Measurements from ENCODE around the gene INPP4B.

The INPP4B gene

DNA sequence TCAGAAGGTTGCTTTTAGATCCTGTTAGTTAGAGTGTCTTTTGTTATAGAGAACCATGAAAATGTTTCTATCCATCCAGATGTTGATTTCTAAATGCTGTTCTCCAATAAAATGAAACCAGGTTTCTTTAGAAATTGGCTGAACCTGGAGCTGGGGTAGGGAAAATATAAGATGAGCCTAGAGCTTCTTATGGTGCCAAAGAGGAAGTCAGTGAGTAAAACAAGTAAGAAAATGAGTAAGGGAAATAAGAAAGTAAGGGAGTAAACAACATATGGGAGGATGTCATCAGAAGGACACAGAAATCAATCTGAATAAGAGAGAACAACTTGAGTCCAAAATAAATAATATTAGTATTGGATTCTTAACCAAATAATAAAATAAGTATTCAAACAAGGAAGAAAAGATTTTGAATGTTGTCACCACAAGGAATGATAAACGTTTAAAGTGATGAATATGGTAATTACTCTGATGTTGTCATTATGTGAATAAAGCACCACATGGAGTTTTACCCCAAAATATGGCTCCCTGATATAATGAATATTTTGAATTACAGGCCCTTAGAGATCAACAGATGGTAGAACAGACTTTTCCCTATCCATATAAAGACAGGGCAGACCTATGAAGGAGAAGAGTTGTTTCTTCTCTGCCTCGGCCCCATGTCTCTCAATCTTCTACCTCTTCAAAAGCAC is 703.6 kb downstream of the INPP4B start:
- Mint-ChIP-seq H3K4me3 (no peak overlapping the region), H3K9me3 (no peaks in the 10 kb centered on the region)
- peak; percentile 62 for ATAC-seq

DNA sequence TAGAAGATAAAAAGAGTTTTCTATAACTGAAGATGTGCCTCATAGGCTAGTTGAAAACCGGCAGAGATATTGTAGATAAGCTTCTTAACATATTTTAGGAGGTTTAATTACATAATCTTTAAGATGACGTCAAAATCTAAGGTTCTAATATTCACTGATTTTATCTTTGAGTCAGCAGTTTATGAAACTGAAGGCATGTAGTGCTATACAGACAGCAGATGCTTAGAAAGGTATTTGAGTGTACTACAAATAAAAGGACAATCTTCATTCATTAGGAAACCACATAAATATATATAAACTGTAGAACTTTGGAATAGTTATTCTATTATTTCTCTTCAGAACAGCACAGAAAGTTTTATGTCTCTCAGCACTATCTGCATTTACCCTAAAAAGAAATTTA is 704.9 kb downstream of the INPP4B start:
- H3K4me1 Mint-ChIP-seq: peaks cover 12% of the 10 kb centered on the region
- H3K36me3 Mint-ChIP-seq: peaks cover 63% of the 10 kb centered on the region
- no peak for ATAC-seq
- no peaks in the 10 kb centered on the region for H3K9me3 Mint-ChIP-seq
- peak overlapping the region; percentile 21 for H3K27ac Mint-ChIP-seq
- no peak for DNase-seq (ENCODE audit: low spot score in 2 of 2)
- no peak overlapping the region for H3K4me3 Mint-ChIP-seq

More for the DNA sequence above, 703.6 kb downstream of the INPP4B start:
- DNase-seq (ENCODE audit: low spot score in 2 of 2): no peak
- H3K4me1 Mint-ChIP-seq: peaks cover 12% of the 10 kb centered on the region
- peak overlapping the region; percentile 78 for H3K27ac Mint-ChIP-seq
- peaks cover 66% of the 10 kb centered on the region for H3K36me3 Mint-ChIP-seq

DNA sequence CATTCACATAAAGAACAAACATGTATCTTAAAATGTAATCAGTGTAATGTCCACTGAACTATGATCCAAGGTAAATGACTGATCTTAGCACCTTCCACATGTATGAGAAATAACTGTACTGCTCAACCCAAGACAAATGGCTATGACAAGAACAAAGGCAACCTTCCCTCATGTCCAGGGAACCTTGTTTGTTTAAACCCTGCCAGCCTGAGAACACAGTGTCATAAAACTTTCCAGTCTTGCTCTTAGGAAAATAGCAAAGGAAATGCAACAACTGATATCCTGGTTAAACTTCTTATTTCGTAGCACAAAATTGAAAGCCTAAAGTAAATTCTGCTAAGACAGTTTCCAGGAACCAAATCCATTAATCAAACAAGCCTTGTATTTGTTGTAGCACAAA is 715.4 kb downstream of the INPP4B start:
- ATAC-seq (peak; percentile 11), DNase-seq (ENCODE audit: low spot score in 2 of 2) (no peak)
- H3K9me3 Mint-ChIP-seq: no peaks in the 10 kb centered on the region
- peak overlapping the region; percentile 71 for H3K27ac Mint-ChIP-seq
- H3K4me3 Mint-ChIP-seq: no peak overlapping the region
- peaks cover 10% of the 10 kb centered on the region for H3K4me1 Mint-ChIP-seq
- H3K36me3 Mint-ChIP-seq: peaks cover 13% of the 10 kb centered on the region

DNA sequence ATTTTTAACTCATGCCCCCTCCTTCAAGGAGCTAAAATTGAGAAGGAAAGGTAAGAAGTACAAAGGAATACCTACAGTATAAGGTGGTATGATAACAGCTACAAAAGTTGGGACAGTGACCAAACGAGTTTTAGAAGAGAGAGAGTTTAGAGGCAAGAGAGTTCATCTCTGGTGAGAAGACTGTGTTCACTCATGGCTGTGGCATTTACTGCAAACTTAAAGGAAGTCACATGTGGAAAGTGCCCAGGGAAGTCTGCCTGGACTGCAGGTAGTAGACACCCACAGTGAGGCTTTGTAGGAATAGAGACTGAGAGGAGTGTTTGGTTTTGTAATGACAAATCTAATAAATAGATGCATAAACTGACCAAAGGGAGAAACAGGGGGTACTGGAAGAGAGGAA is 716.2 kb downstream of the INPP4B start:
- ATAC-seq: no peak
- H3K4me3 Mint-ChIP-seq: no peak overlapping the region

DNA sequence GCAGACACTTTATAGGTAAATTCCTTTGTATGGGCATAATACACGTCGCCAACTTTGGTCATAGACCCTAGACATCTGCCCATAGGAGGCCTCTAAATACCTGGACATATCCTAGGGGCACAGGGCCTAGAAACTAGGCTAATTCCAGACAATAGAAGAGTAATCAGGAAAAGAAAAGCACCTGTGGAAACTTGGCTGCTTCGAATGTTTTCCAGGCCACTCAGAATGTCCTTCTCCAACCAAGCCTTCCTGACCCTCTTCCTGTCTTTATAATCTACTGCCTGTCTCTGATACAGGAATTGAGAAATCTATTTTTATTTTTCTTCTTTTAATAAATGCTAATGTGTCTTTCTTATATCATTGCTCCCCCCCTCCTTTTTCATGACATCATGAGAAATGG is 716.6 kb downstream of the INPP4B start:
- ATAC-seq (no peak), DNase-seq (ENCODE audit: low spot score in 2 of 2) (no peak)
- Mint-ChIP-seq H3K4me3 (no peak overlapping the region), H3K27ac (peak overlapping the region; percentile 71), H3K36me3 (peaks cover 4% of the 10 kb centered on the region), H3K4me1 (peaks cover 10% of the 10 kb centered on the region), H3K9me3 (no peaks in the 10 kb centered on the region)

More for the DNA sequence above, 716.2 kb downstream of the INPP4B start:
- H3K36me3 Mint-ChIP-seq: peaks cover 6% of the 10 kb centered on the region
- H3K27ac Mint-ChIP-seq: peak overlapping the region; percentile 71
- no peak for DNase-seq (ENCODE audit: low spot score in 2 of 2)
- peaks cover 10% of the 10 kb centered on the region for H3K4me1 Mint-ChIP-seq
- H3K9me3 Mint-ChIP-seq: no peaks in the 10 kb centered on the region

DNA sequence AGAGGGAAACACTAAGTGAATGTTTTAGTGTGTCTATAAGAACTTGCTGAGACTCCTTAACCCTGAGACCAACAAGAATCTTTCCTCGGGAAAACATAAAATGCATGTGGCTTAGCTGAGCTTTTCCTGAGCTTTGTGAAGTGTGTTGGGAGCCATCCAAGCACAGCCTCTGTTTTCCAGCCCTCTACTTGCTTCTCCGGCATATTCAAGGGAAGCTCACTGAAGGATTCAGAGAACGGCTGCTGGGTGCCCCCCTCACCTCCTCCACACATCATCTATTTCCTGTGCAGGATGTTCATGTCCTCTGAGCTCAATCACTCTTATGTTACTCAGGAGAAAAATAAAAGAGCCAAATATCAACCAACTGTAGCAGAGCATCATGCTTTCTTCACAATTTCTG is 717.6 kb downstream of the INPP4B start:
- H3K4me3 Mint-ChIP-seq: no peak overlapping the region
- no peak overlapping the region for H3K27ac Mint-ChIP-seq
- peaks cover 10% of the 10 kb centered on the region for H3K4me1 Mint-ChIP-seq
- DNase-seq (ENCODE audit: low spot score in 2 of 2) (no peak), ATAC-seq (no peak)
- no peaks in the 10 kb centered on the region for H3K9me3 Mint-ChIP-seq
- H3K36me3 Mint-ChIP-seq: peaks cover 13% of the 10 kb centered on the region

DNA sequence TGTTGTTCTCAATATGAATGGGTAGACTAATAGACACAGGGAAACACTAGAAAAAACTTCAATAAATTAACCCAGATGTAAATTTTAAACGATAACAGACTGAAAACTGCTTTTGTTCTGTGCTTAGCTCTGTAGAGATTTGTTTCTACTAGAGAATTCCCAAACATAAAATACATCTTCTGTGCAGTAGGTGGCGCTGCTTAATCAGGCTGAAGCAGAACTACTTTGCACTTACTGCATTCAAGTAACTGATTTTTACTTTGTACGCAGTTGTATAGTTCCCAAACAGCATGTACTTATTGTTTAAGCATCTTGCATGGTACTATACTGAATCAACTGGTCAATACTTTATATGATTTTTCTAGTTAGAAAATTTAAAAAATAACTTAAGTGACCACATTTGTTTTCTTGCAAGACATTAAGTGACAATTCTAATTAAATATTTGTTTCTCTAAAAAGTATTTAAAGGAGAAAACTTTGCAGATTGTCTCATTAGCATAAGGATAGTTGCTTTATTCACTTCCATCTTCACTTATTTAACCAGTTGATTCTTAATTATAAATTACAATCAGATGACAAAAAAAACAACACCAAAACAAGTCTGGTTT is 719.1 kb downstream of the INPP4B start:
- H3K36me3 Mint-ChIP-seq: peaks cover 29% of the 10 kb centered on the region
- no peak overlapping the region for H3K27ac Mint-ChIP-seq
- no peaks in the 10 kb centered on the region for H3K9me3 Mint-ChIP-seq
- no peak overlapping the region for H3K4me3 Mint-ChIP-seq
- ATAC-seq (peak; percentile 51), DNase-seq (ENCODE audit: low spot score in 2 of 2) (peak; percentile 22 to 67)
- H3K4me1 Mint-ChIP-seq: peaks cover 10% of the 10 kb centered on the region

DNA sequence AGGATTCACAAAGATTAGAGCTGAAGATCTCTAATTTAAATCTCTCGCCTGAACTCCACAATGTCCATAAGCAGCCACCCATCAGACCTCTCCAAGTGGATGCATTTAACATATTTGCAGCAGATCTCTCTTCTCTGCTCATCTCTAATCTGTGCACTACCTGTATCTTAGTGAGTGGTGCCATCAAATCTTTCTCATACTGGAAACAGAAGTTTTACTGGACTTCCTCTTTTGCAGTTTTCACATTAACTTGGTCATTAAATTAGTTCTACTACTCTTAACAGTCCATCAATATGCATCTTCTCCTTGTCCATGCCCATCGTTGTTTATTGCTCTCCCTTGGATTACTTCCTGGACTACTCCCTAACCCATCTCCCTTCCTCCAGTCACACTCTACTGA is 721.2 kb downstream of the INPP4B start:
- Mint-ChIP-seq H3K4me3 (no peak overlapping the region), H3K36me3 (peaks cover 47% of the 10 kb centered on the region), H3K27ac (no peak overlapping the region), H3K9me3 (no peaks in the 10 kb centered on the region), H3K4me1 (peaks cover 4% of the 10 kb centered on the region)
- no peak for DNase-seq (ENCODE audit: low spot score in 2 of 2)
- ATAC-seq: no peak

DNA sequence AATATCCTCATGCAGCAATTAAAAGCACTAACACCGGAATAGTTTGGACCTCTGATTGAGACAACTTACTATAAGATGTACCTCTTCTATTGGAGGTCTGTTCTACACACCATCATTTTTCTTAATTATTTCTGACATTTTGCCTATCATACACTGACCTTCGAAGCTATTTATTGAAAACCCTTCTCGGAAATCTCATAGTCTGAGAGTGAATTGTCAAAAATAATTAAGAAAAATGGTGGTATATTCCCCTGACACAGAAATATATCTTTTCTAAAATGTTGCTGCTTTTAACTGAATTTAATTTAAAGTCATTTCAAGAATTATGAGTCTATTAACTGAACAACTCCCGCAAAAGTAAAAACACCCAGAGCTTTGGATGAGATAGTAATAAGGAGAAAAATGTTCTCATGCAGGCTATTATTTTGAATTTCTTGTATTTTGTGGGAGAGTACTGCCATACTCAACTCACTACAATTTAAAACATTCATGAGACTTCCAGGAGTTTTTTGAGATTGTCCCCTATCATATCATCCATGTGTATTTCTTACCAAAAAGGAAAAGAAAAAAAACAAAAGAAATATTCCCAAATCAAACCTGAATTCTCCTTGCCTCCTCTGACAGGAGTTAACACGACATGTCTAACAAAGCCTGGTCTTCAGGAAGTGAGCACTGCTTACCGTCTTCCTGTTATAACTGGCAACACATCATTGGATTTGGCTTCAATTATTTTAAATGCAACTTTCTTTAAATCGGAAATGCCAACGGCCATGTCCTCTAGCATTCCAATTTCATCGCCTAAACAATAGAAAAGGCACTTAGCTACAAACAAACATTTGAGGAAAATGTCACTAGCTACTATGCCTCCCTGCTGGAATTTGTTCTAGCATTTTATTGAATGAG is 724.4 kb downstream of the INPP4B start:
- H3K4me3 Mint-ChIP-seq: no peak overlapping the region
- H3K9me3 Mint-ChIP-seq: no peaks in the 10 kb centered on the region
- ATAC-seq (no peak), DNase-seq (ENCODE audit: low spot score in 2 of 2) (no peak)
- H3K27ac Mint-ChIP-seq: peak overlapping the region; percentile 29
- peaks cover 69% of the 10 kb centered on the region for H3K36me3 Mint-ChIP-seq
- peaks cover 12% of the 10 kb centered on the region for H3K4me1 Mint-ChIP-seq

DNA sequence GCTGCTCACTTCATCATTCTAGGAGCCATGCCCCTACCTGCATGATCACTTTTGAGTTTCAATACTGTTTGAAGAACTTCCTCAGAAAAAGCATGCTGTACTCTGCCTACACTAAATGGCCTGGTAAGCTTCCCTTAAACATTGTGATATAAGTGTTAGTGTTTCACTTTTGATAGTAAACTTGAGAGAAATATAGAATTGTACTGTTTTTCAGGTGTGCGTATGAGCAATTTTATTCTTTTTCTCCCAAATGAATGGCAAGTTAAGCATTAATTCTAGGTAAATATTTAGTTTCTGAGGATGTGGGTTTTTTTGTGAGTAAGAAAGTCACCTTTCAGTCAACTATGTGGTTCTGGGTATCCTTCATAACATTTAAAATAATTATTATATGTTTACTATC is 725.2 kb downstream of the INPP4B start:
- ATAC-seq (peak; percentile 57), DNase-seq (ENCODE audit: low spot score in 2 of 2) (no peak)
- Mint-ChIP-seq H3K4me1 (peaks cover 20% of the 10 kb centered on the region), H3K4me3 (no peak overlapping the region), H3K27ac (no peak overlapping the region), H3K9me3 (no peaks in the 10 kb centered on the region), H3K36me3 (peaks cover 77% of the 10 kb centered on the region)

DNA sequence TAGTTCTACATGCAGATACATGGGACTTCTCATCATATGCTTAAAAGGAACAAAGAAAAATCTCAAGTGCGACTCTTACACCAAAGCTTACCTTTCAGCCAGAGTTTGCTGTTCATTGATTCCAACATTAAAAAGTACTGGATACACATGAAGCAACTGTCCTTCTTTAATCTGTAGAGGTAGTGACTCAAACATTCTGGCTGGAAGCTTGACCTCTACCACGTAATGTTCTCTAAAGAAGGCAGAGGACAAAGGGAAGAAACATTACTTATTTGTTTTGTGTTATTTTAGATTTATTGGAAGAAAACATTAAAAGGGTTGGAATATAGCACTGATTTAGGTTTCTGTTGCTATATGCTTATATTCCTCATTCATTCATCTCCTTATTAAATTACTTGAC is 733.6 kb downstream of the INPP4B start:
- Mint-ChIP-seq H3K4me1 (peaks cover 19% of the 10 kb centered on the region), H3K27ac (no peak overlapping the region), H3K36me3 (peaks cover 93% of the 10 kb centered on the region), H3K4me3 (no peak overlapping the region), H3K9me3 (no peaks in the 10 kb centered on the region)
- ATAC-seq: no peak
- DNase-seq (ENCODE audit: low spot score in 2 of 2): no peak

DNA sequence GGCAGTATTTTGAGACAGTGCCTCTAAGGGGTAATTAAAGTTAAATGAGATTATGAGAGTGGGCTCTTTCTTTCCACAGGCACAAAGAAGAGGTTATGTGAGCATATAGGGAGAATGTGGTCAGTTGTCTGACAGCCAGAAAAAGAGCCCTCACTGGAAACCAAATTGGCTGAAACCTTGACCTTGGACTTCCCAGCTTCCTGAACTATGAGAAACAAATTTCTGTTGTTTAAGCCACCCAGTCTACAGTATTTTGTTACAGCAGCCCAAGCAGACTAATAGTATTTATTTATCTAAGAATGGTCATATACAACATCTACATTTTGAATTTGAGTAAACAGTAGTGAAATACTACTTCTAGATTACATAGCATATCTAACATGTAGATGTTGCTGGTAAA is 736.0 kb downstream of the INPP4B start:
- peaks cover 89% of the 10 kb centered on the region for H3K36me3 Mint-ChIP-seq
- DNase-seq (ENCODE audit: low spot score in 2 of 2) (no peak), ATAC-seq (no peak)
- H3K9me3 Mint-ChIP-seq: no peaks in the 10 kb centered on the region
- no peaks in the 10 kb centered on the region for H3K4me1 Mint-ChIP-seq
- no peak overlapping the region for H3K27ac Mint-ChIP-seq
- no peak overlapping the region for H3K4me3 Mint-ChIP-seq

DNA sequence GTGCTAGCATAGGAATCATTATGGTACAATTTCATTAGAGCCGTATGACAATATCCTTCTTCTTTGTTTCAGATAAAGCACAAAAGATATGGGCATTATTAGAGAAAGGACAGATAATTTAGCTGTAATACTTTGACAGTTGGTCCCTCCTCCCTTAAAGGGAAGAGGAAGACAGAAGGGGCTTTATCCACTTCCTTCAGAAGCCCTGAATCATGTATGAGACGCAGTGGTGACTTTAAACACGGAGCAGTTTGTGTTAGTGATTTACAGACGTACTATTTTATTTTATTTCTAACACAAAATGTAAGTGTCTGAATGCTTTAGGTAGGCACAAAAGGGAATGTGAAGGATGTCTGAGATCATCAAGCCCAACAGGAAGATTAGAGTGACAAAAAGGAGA is 742.1 kb downstream of the INPP4B start:
- H3K27ac Mint-ChIP-seq: no peak overlapping the region

DNA sequence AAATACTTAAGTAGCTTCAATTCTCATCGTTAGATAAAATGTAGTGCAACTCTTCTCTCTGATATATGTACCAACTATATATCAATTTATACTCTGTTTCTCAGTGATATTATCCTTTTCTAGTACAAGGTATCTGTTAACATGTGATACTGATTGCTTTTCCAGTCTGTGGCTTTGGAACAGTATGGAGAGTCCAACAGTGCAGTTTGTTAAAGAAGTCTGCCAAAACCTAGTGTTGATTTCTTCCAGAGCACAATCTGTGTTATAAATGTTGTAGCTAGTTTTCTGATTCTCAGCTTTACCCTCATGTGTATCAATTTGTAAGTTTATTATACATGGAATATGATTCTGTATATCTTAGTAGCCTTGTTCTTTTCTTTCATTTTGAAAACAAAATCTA is 744.7 kb downstream of the INPP4B start:
- DNase-seq (ENCODE audit: low spot score in 2 of 2) (no peak), ATAC-seq (no peak)
- Mint-ChIP-seq H3K9me3 (no peaks in the 10 kb centered on the region), H3K36me3 (peaks cover 11% of the 10 kb centered on the region), H3K27ac (no peak overlapping the region), H3K4me1 (no peaks in the 10 kb centered on the region), H3K4me3 (no peak overlapping the region)

More for the DNA sequence above, 742.1 kb downstream of the INPP4B start:
- H3K9me3 Mint-ChIP-seq: no peaks in the 10 kb centered on the region
- ATAC-seq (no peak), DNase-seq (ENCODE audit: low spot score in 2 of 2) (no peak)
- no peak overlapping the region for H3K4me3 Mint-ChIP-seq
- no peaks in the 10 kb centered on the region for H3K4me1 Mint-ChIP-seq
- H3K36me3 Mint-ChIP-seq: peaks cover 31% of the 10 kb centered on the region

DNA sequence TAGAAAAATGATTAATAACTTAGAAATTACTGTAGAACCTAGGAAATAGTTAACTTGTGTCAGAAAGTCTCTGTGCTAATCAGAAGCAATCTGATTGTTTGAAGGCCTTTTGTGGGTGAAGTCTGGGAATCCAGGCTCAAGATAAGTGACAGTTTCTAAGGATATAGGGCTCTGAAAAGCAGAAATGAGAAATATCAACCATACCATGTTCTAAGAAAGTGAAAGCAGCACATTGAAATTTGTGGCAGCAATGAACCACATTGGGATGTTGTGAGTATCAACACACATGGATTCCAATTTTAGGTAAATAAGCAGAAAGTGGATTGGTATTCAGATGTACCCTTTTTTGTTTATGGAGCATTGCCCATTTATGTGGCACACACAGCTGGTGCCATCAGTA is 745.2 kb downstream of the INPP4B start:
- H3K4me3 Mint-ChIP-seq: no peak overlapping the region
- H3K9me3 Mint-ChIP-seq: no peaks in the 10 kb centered on the region
- peaks cover 11% of the 10 kb centered on the region for H3K36me3 Mint-ChIP-seq
- no peaks in the 10 kb centered on the region for H3K4me1 Mint-ChIP-seq
- no peak for DNase-seq (ENCODE audit: low spot score in 2 of 2)
- ATAC-seq: no peak
- H3K27ac Mint-ChIP-seq: no peak overlapping the region
